Renal pelvis (tissue), 4 donors: Measurements from ENCODE around the gene NBEAL1. TPM values are rescaled to one million over a fixed set of nuclear protein-coding genes. Genes with fewer than 3 reads are reported as not detected.
"Not testable (repeated sequence)": the region's sequence is repeated elsewhere in the genome, so short reads cannot be mapped to it uniquely, and the experiment has no call there.

Experiments
- DNase-seq: peaks from one replicate; pipeline ENCODE4 v3.0.0-alpha.2; 2013
- polyA plus RNA-seq, 3 donors: library from polyadenylated mRNA; unstranded; fragments of 120-200 nt; gene quantifications; one replicate each; pipeline ENCODE4 v1.2.1, GENCODE V29; 2013; ENCODE audit not compliant: insufficient read length in 3 of 3

NBEAL1 gene
- polyA plus RNA-seq, 3 donors, result 10.8 to 20.0 (median 14.4) TPM

- no peak for DNase-seq
Measured at GRCh38 chr2:203225423-203226039, 210.9 kb downstream of the NBEAL1 start.

DNA sequence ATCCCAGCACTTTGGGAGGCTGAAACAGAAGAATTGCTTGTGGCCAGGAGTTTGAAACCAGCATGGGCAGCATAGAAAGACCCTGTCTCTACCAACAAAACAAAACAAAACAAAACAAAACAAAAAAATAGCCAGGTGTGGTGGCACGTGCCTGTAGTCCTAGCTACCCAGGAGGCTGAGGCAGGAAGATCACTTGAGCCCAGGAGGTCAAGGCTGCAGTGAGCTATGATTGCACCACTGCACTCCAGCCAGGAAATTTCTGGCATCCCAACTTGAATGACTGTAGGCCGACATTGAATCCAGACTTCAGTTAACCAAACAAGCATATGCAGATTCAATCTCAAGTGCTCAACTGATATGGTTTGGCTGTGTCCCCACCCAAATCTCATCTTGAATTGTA, 215.0 kb downstream of the NBEAL1 start:
- not testable (repeated sequence) for DNase-seq

GRCh38 chr2:203237346-203238238, 222.9 kb downstream of the NBEAL1 start:
- DNase-seq, result no peak

DNA sequence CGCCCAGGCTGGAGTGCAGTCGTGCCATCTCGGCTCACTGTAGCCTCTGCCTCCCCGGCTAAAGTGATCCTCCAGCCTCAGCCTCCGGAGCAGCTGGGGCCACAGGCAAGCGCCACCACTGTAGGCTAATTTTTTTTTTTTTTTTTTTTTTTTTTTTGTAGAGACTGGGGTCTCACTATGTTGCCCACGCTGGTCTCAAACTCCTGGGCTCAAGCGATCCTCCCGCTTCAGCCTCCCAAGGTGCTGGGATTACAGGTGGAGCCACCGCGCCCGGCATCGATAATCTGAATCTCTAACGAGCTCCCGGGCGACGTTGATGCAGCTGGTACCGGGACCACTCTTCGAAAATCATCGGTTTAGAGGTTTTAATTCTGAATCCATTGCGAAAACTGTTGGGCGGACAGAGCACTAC, 223.6 kb downstream of the NBEAL1 start:
- DNase-seq, result no peak

GRCh38 chr2:203238704-203239526, 224.2 kb downstream of the NBEAL1 start, which contains the start of gene CYP20A1:
TSS of gene CYP20A1 (plus strand) at chr2:203239018. CDS start at chr2:203239063, 45 bp downstream.
- DNase-seq, result peak; percentile 96

DNA sequence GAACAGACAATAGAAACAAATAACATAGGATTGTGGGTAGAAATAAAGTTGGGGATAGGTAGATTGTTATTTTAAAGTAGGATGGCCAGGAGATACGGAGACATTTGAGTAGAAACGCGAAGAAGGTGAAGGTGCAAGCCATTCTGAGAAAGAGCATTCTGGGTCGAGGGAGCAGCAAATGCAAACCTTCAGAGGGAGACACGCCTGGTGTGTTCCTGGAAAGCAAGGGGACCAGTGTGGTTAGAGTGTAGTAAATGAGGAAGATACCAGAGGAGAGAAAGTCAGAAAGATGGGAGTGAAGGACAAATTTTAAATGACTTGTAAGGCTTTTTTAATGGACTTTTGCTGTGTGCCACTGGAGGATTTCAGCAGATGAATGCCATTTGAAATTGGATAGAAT, 225.8 kb downstream of the NBEAL1 start:
- DNase-seq, result no peak

- no peak for DNase-seq
Measured at GRCh38 chr2:203242518-203242917, 227.8 kb downstream of the NBEAL1 start.

DNA sequence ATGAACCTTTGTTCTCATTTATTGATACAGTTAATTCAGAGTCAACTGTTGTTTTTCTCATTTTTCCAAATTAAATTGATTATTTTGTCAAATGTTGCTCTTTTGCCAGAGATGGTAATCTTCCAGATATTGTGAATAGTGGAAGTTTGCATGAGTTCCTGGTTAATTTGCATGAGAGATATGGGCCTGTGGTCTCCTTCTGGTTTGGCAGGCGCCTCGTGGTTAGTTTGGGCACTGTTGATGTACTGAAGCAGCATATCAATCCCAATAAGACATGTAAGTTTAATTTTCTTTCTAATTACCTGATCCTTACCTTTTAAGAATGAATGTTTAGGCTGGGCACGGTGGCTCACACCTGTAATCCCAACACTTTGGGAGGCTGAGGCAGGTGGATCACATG, 232.0 kb downstream of the NBEAL1 start:
- no peak for DNase-seq

- no peak for DNase-seq
Measured at GRCh38 chr2:203252818-203253217, 238.1 kb downstream of the NBEAL1 start.

GRCh38 chr2:203253422-203254095, 238.9 kb downstream of the NBEAL1 start:
- DNase-seq, result not testable (repeated sequence)

DNA sequence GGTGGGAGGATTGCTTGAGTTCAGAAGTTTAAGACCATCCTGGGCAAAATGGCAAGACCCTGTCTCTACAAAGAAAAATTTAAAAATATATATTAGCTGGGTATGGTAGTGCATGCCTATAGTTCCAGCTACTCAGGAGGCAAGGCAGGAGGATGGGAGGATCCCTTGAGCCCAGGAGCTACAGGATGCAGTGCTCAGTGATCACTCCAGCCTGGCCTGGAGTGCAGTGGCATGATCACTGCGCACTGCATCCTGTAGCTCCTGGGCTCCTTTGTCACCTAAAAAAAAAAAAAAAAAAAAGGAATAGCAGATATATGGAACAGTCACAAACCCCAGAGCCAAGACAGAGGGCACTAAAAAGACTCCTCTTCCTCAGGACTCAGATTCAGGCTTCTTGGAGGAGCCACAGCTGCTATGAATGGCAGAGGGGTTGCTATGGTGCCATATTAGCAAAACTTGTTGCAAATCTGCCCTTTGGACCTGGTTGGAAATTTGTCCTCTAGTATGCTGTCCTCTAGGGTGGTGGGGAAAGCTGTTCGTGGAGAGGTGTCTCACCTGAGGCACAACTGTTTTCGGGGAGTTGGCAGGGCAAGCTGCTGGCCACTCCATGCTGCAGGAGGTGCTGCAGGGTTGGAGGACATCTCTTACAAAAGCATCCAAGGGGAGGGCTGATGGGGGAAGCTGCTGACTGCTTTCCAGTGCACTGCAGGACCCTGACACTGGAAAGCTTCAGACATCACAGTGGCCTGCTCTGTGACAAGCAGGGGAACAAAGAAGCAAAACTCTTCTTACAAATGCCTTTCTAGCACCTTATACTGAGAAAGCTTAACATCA, 246.9 kb downstream of the NBEAL1 start:
- DNase-seq, result no peak

Other genes with a start within 250 kb of the NBEAL1 start
- 10 to 100 TPM; 10.8 to 21.1 (median 18.3) TPM for gene ICA1L, start 143.1 kb upstream of the NBEAL1 start, polyA plus RNA-seq
- gene WDR12, start 103.2 kb upstream of the NBEAL1 start, polyA plus RNA-seq, result 100 to 1,000 TPM; 107 to 123 (median 114) TPM
- gene CARF, start 102.6 kb upstream of the NBEAL1 start, polyA plus RNA-seq, result 10 to 100 TPM; 10.0 to 21.1 (median 20.9) TPM
- gene CYP20A1, start 224.1 kb downstream of the NBEAL1 start, polyA plus RNA-seq, result 10 to 100 TPM; 17.3 to 26.5 (median 23.2) TPM